GM18517 (cell line): ENCODE data around the gene ANXA6.
A peak's percentile ranks its signal among the peaks of the same experiment; 100 is the strongest.

Experiments used
- ATAC-seq: cut with Tn5 transposase; IDR thresholded peaks from one replicate; pipeline ENCODE4 v1.9.1; 2021; ENCODE audit warnings: mild to moderate bottlenecking, moderate library complexity; ENCODE audit not compliant: unreplicated experiment

Gene ANXA6

GRCh38 chr5:151154931-151155774 lies 2.4 kb downstream of the ANXA6 start:
- ATAC-seq = peak; percentile 23

GRCh38 chr5:151153766-151154272 lies 3.8 kb downstream of the ANXA6 start:
- no peak for ATAC-seq

- no peak for ATAC-seq
Measured at GRCh38 chr5:151153300-151153699, 4.3 kb downstream of the ANXA6 start.

- peak; percentile 37 for ATAC-seq
Measured at GRCh38 chr5:151151793-151152192, 5.8 kb downstream of the ANXA6 start.

- ATAC-seq = no peak
Measured at GRCh38 chr5:151151263-151151660, 6.3 kb downstream of the ANXA6 start.

GRCh38 chr5:151150471-151151262 lies 6.9 kb downstream of the ANXA6 start:
- peak; percentile 38 for ATAC-seq

GRCh38 chr5:151148583-151148982 lies 9.0 kb downstream of the ANXA6 start:
- no peak for ATAC-seq

GRCh38 chr5:151147033-151147432 lies 10.5 kb downstream of the ANXA6 start:
- no peak for ATAC-seq

GRCh38 chr5:151146061-151146460 lies 11.5 kb downstream of the ANXA6 start:
- no peak for ATAC-seq

- no peak for ATAC-seq
Measured at GRCh38 chr5:151144922-151145321, 12.7 kb downstream of the ANXA6 start.

GRCh38 chr5:151144275-151144674 lies 13.3 kb downstream of the ANXA6 start:
- no peak for ATAC-seq

GRCh38 chr5:151143645-151144044 lies 13.9 kb downstream of the ANXA6 start:
- ATAC-seq = no peak

GRCh38 chr5:151142933-151143332 lies 14.6 kb downstream of the ANXA6 start:
- ATAC-seq = no peak

GRCh38 chr5:151141535-151141934 lies 16.0 kb downstream of the ANXA6 start:
- ATAC-seq = peak; percentile 87

GRCh38 chr5:151140686-151141459 lies 16.7 kb downstream of the ANXA6 start:
- no peak for ATAC-seq

- no peak for ATAC-seq
Measured at GRCh38 chr5:151139646-151140045, 17.9 kb downstream of the ANXA6 start.

- ATAC-seq = no peak
Measured at GRCh38 chr5:151139015-151139414, 18.6 kb downstream of the ANXA6 start.

- no peak for ATAC-seq
Measured at GRCh38 chr5:151138114-151138513, 19.5 kb downstream of the ANXA6 start.

- no peak for ATAC-seq
Measured at GRCh38 chr5:151137067-151137825, 20.3 kb downstream of the ANXA6 start.

- ATAC-seq = peak; percentile 66
Measured at GRCh38 chr5:151134228-151134627, 23.4 kb downstream of the ANXA6 start.
